NB4 (cell line): Measurements from ENCODE around the gene LRRC14B.

ENCODE experiments used
- POLR2A ChIP-seq: IDR thresholded peaks from 2 replicates; pipeline ENCODE4 v1.6.1; 2011; ENCODE audit warnings: mild to moderate bottlenecking; ENCODE audit not compliant: insufficient read length; ENCODE audit errors: extremely low read depth
- TF ChIP-seq, protein P1 (sequence below): IDR thresholded peaks from one replicate; pipeline ENCODE4 v1.5.1; 2012; ENCODE audit warnings: low read depth, low read length

DNA sequence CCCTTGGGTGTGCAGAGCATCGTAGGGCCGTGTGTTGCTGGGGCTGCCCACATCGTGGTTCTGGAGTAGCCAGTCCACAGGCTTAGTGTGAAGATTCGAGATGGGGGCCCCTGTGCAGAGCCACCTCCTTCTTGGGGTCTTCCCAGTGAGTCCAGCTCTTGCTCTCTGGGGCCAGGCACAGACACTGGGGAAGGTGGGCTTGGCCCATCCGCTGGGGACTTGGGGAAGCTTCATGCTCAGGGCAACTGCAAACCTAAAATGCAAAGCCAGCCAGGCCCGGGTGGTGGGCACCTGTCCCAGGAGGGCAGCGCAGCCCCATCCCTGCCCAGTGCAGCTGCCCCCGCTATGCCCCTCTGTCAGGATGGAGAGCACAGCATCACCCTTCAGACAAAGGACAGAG, 46.4 kb upstream of the LRRC14B start:
- TF ChIP-seq POLR2A = no peak
- TF ChIP-seq, protein P1, sequence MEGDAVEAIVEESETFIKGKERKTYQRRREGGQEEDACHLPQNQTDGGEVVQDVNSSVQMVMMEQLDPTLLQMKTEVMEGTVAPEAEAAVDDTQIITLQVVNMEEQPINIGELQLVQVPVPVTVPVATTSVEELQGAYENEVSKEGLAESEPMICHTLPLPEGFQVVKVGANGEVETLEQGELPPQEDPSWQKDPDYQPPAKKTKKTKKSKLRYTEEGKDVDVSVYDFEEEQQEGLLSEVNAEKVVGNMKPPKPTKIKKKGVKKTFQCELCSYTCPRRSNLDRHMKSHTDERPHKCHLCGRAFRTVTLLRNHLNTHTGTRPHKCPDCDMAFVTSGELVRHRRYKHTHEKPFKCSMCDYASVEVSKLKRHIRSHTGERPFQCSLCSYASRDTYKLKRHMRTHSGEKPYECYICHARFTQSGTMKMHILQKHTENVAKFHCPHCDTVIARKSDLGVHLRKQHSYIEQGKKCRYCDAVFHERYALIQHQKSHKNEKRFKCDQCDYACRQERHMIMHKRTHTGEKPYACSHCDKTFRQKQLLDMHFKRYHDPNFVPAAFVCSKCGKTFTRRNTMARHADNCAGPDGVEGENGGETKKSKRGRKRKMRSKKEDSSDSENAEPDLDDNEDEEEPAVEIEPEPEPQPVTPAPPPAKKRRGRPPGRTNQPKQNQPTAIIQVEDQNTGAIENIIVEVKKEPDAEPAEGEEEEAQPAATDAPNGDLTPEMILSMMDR = no peak
